Suppressor macrophage (primary cell): Measurements from ENCODE around the gene TST.

Source experiments
- DNase-seq, 4 experiments: peaks; one replicate each; pipeline ENCODE4 v3.0.0-alpha.2; 2020 to 2022

TST gene

GRCh38 chr22:37032134-37032534 is 12.9 kb upstream of the TST start:
- DNase-seq, result peak in 2 of 4 experiments; percentile 14 to 23

- no peak for DNase-seq
These were observed 11.5 kb upstream of the TST start for GRCh38 chr22:37030560-37031281.

- no peak for DNase-seq
These were observed 9.7 kb upstream of the TST start for GRCh38 chr22:37028692-37029674.

GRCh38 chr22:37027556-37027955 is 8.3 kb upstream of the TST start:
- no peak for DNase-seq

- no peak for DNase-seq
These were observed 7.1 kb upstream of the TST start for GRCh38 chr22:37026325-37026724.

GRCh38 chr22:37025500-37026070 is 6.3 kb upstream of the TST start:
- DNase-seq, result no peak

- DNase-seq, result no peak
These were observed 5.3 kb upstream of the TST start for GRCh38 chr22:37024339-37025157.

GRCh38 chr22:37023743-37024338 is 4.6 kb upstream of the TST start:
- no peak for DNase-seq

GRCh38 chr22:37022483-37023337 is 3.5 kb upstream of the TST start:
- DNase-seq, result no peak

- DNase-seq, result peak; percentile 72 to 90 (median 82)
These were observed 2.6 kb upstream of the TST start for GRCh38 chr22:37021710-37022482.

GRCh38 chr22:37021041-37021440 is 1.8 kb upstream of the TST start:
- no peak for DNase-seq

GRCh38 chr22:37020192-37020479 is 889 bp upstream of the TST start:
- peak in 3 of 4 experiments; percentile 20 to 50 (median 44) for DNase-seq

- DNase-seq, result peak in 3 of 4 experiments; percentile 26 to 61 (median 43)
These were observed 385 bp downstream of the TST start for GRCh38 chr22:37018815-37019308.

GRCh38 chr22:37018086-37018814 is 997 bp downstream of the TST start:
- DNase-seq, result no peak

GRCh38 chr22:37017356-37017755 is 1.9 kb downstream of the TST start:
- DNase-seq, result no peak

- DNase-seq, result no peak
These were observed 2.9 kb downstream of the TST start for GRCh38 chr22:37016134-37016910.

GRCh38 chr22:37015587-37015878 is 3.7 kb downstream of the TST start:
- DNase-seq, result no peak

- peak; percentile 13 to 35 (median 19) for DNase-seq
These were observed 4.2 kb downstream of the TST start for GRCh38 chr22:37014835-37015586.
